HepG2 (cell line): Measurements from ENCODE around the gene ETFB. TPM values are rescaled to one million over a fixed set of nuclear protein-coding genes. Genes with fewer than 3 reads are reported as not detected.

Experiments used
- ATAC-seq: fragments of 200-7000 bp; cut with Tn5 transposase; 3 replicates; pipeline ENCODE4 v1.9.1; 2020; ENCODE audit warnings: mild to moderate bottlenecking, moderate library complexity
- BruUV-seq: library from RNA; stranded (reverse); fragments of 400-500 nt; replicated peaks from 2 replicates; lab custom pipeline; 2021; lab: Mats Ljungman, UMichigan
- CTCF ChIA-PET: fragments of 300-600 bp; formaldehyde crosslinking; extraction: SDS; loops from one replicate; lab custom pipeline; 2021; ENCODE audit warnings: low total read pairs, inconsistent platforms, low intra/inter-chr PET ratio; lab: Yijun Ruan, JAX
- POLR2A ChIA-PET: fragments of 350-600 bp; sonication (Branson Sonifier 250); formaldehyde crosslinking; loops from one replicate; lab custom pipeline; 2020; ENCODE audit warnings: antibody characterized with exemption, inconsistent platforms; lab: Yijun Ruan, JAX
- DNase-seq: peaks from one replicate; pipeline ENCODE4 v3.0.0-alpha.2; 2015; ENCODE audit warnings: low spot score
- FAIRE-seq: peaks from 3 replicates; lab custom pipeline; 2011; peaks lifted over from hg19 to GRCh38; lab: Jason Lieb, UNC
- H2AFZ ChIP-seq: one replicate; pipeline ENCODE4 v1.6.1; 2011; ENCODE audit warnings: low read length, inconsistent platforms
- H3K27ac ChIP-seq: fragments of 300-600 bp; 3 replicates; pipeline ENCODE4 v1.8.0; 2011; ENCODE audit warnings: mixed run types, mild to moderate bottlenecking, mixed read lengths, low read length, inconsistent platforms; ENCODE audit not compliant: insufficient read depth; ENCODE audit errors: extremely low read length
- H3K27me3 ChIP-seq, 2 experiments: fragments of 200-600 bp in 1 of 2; 2 replicates in 1 of 2; 3 replicates in 1 of 2; pipeline versions ENCODE4 v1.6.0 to v1.8.0; 2011; ENCODE audit warnings: low read length in 2 of 2, mild to moderate bottlenecking in 2 of 2, moderate library complexity in 2 of 2, inconsistent platforms in 1 of 2; ENCODE audit not compliant: insufficient read depth in 2 of 2, control insufficient read depth in 1 of 2
- H3K36me3 ChIP-seq, 2 experiments: fragments of 200-600 bp in 1 of 2; replicated peaks in 1 of 2; 2 replicates in 1 of 2; 3 replicates in 1 of 2; pipeline versions ENCODE4 v1.5.1 to v1.8.0; 2011; ENCODE audit warnings: low read length in 2 of 2, inconsistent platforms in 1 of 2; ENCODE audit not compliant: insufficient read depth in 2 of 2, control insufficient read depth in 1 of 2
- H3K4me1 ChIP-seq: 2 replicates; pipeline ENCODE4 v1.5.1; 2012; ENCODE audit warnings: low read length, inconsistent platforms; ENCODE audit not compliant: insufficient read depth
- H3K4me2 ChIP-seq: 2 replicates; pipeline ENCODE4 v1.6.0; 2011; ENCODE audit warnings: low read depth, low read length, inconsistent platforms
- H3K4me3 ChIP-seq, 3 experiments: fragments of 200-600 bp in 1 of 3; sonication (generic), shearing (Covaris generic) in 1 of 3; replicated peaks in 1 of 3; 2 replicates each; pipeline ENCODE4 v1.5.1; 2011 to 2016; ENCODE audit warnings: low read length in 3 of 3, inconsistent platforms in 2 of 3, low read depth in 2 of 3, mild to moderate bottlenecking in 2 of 3, control low read depth in 1 of 3, mixed read lengths in 1 of 3; ENCODE audit not compliant: insufficient read depth in 1 of 3
- H3K79me2 ChIP-seq: one replicate; pipeline ENCODE4 v1.6.1; 2011; ENCODE audit warnings: low read length, inconsistent platforms; ENCODE audit not compliant: insufficient read depth
- H3K9ac ChIP-seq: 2 replicates; pipeline ENCODE4 v1.6.0; 2011; ENCODE audit warnings: mild to moderate bottlenecking, low read depth, low read length, inconsistent platforms; ENCODE audit not compliant: insufficient read depth
- H3K9me3 ChIP-seq: 2 replicates; pipeline ENCODE4 v1.5.1; 2012; ENCODE audit warnings: mild to moderate bottlenecking, low read length
- H4K20me1 ChIP-seq: 2 replicates; pipeline ENCODE4 v1.6.0; 2011; ENCODE audit warnings: inconsistent platforms, mild to moderate bottlenecking, low read length, moderate library complexity; ENCODE audit not compliant: insufficient read depth
- DNMT3B ChIP-seq: conservative IDR thresholded peaks from 2 replicates; pipeline ENCODE4 v1.6.1; 2016; ENCODE audit warnings: missing biosample characterization, control low read depth
- NPAS2 ChIP-seq: sonication (generic); formaldehyde crosslinking; IDR thresholded peaks from 2 replicates; pipeline ENCODE4 v1.8.0; 2022; ENCODE audit warnings: mild to moderate bottlenecking, missing genetic modification reagents, borderline replicate concordance
- RNF219 ChIP-seq: sonication (generic); formaldehyde crosslinking; IDR thresholded peaks from 2 replicates; pipeline ENCODE4 v1.5.0; 2020; ENCODE audit warnings: mild to moderate bottlenecking, missing genetic modification reagents
- WGBS: methylation state at CpG from one replicate; pipeline ENCODE4 v1.1.6; 2017; ENCODE audit warnings: low lambda C conversion rate; 5-methylcytosine and 5-hydroxymethylcytosine counted together
- in situ Hi-C: cut with HindIII; loops from 2 replicates; pipeline ENCODE4 v1.10.0; 2017; ENCODE audit warnings: low pct_unique_long_range_greater_than_20kb; ENCODE audit not compliant: extremely low pct_ligation_motif_present
- intact Hi-C: fragments of 100-400 bp; cut with micrococcal nuclease; formaldehyde crosslinking; loops from one replicate; pipeline ENCODE4 v1.10.0; 2022; ENCODE audit not compliant: unreplicated experiment
- polyA plus RNA-seq, 8 experiments: library from polyadenylated mRNA; depleted of rRNA in 3 of 8; stranded (reverse) in 7 of 8; unstranded in 1 of 8; fragments of >200 nt; fragmentation: Illumina TruSeq in 4 of 8; extraction: Trizol in 4 of 8; gene quantifications; 2 replicates each; pipeline versions ENCODE4 v1.2.1 to v1.2.3, GENCODE V29; 2011 to 2016; ENCODE audit warnings: low read depth in 4 of 8, missing spikeins in 1 of 8, mixed read lengths in 1 of 8; ENCODE audit not compliant: insufficient read depth in 1 of 8
- total RNA-seq, 5 experiments: library from RNA; depleted of rRNA; stranded (reverse); fragments of >200 nt; fragmentation: Illumina TruSeq; extraction: Trizol; gene quantifications; 2 replicates each; pipeline ENCODE4 v1.2.3, GENCODE V29; 2016; ENCODE audit warnings: low read depth in 1 of 5

The ETFB gene
- total and polyA plus RNA-seq, 2 of the 13 experiments (the other 11 are each of a cell fraction or from before 2014, with no cell fraction given) = 678 to 1,314 TPM

- FAIRE-seq = no peak
- in situ Hi-C loops (no loop called here), intact Hi-C loops (no loop called here)
- Histone ChIP-seq H3K4me3 (no peak overlapping the region), H3K36me3 (peaks cover 6 to 23% of the 10 kb centered on the region in 2 experiments; a peak in 4 of 5 replicates), H2AFZ (no peak overlapping the region), H3K9ac (no peak overlapping the region), H4K20me1 (no peaks in the 10 kb centered on the region), H3K4me1 (peaks cover 15% of the 10 kb centered on the region), H3K79me2 (no peaks in the 10 kb centered on the region), H3K27ac (no peak overlapping the region), H3K9me3 (no peaks in the 10 kb centered on the region), H3K27me3 (peaks cover 4 to 13% of the 10 kb centered on the region in 2 experiments; a peak in 4 of 5 replicates), H3K4me2 (no peak overlapping the region)
- POLR2A ChIA-PET = no interaction called here
- WGBS = 100% methylated on average over 4 of the region's 4 CpGs
- TF ChIP-seq DNMT3B (CRISPR knock-in tag) = no peak
- TF ChIP-seq RNF219 (CRISPR knock-in tag) = no peak
- no peak for DNase-seq
- no TSS peak for BruUV-seq
- ATAC-seq = no peak
- CTCF ChIA-PET = no interaction called here
Observed at GRCh38 chr19:51330366-51330765, 35.8 kb downstream of the ETFB start.

GRCh38 chr19:51329411-51329810 is 36.8 kb downstream of the ETFB start:
- no peak for ATAC-seq
- no TSS peak for BruUV-seq
- peaks cover 4 to 15% of the 10 kb centered on the region in 2 experiments; a peak in 4 of 5 replicates for H3K27me3 ChIP-seq
- ChIA-PET CTCF (no interaction called here), POLR2A (no interaction called here)
- DNase-seq = no peak
- H3K4me2 ChIP-seq = no peak overlapping the region
- no peak overlapping the region for H2AFZ ChIP-seq
- WGBS = 83% methylated on average over 5 of the region's 5 CpGs
- no peak overlapping the region for H3K4me3 ChIP-seq
- intact Hi-C loops = no loop called here
- no peak for FAIRE-seq
- no peaks in the 10 kb centered on the region for H3K79me2 ChIP-seq
- TF ChIP-seq NPAS2 = no peak
- peaks cover 15% of the 10 kb centered on the region for H3K4me1 ChIP-seq
- H3K9ac ChIP-seq = no peak overlapping the region
- H3K36me3 ChIP-seq = peaks cover 6 to 23% of the 10 kb centered on the region in 2 experiments; a peak in 4 of 5 replicates
- H4K20me1 ChIP-seq = no peaks in the 10 kb centered on the region
- in situ Hi-C loops = no loop called here
- no peaks in the 10 kb centered on the region for H3K9me3 ChIP-seq
- H3K27ac ChIP-seq = no peak overlapping the region
